GM23248 (cell line): ENCODE data around the gene TPD52L2. TPM values are rescaled to one million over a fixed set of nuclear protein-coding genes. Genes with fewer than 3 reads are reported as not detected.

Experiments
- DNase-seq: peaks from one replicate; pipeline ENCODE4 v3.0.0-alpha.2; 2015
- H2AFZ ChIP-seq: fragments of 200-600 bp; sonication (generic); 2 replicates; pipeline ENCODE4 v1.6.1; 2016; ENCODE audit warnings: antibody characterized with exemption
- H3F3A ChIP-seq: fragments of 200-600 bp; sonication (generic); 2 replicates; pipeline ENCODE4 v1.6.1; 2016; ENCODE audit warnings: mild to moderate bottlenecking, antibody characterized with exemption, mixed run types; ENCODE audit not compliant: insufficient read depth
- H3K27ac ChIP-seq: fragments of 200-600 bp; sonication (generic); 2 replicates; pipeline ENCODE4 v1.5.1; 2016; ENCODE audit warnings: mild to moderate bottlenecking
- H3K27me3 ChIP-seq: fragments of 200-600 bp; sonication (generic); replicated peaks from 2 replicates; pipeline ENCODE4 v1.6.1; 2016; ENCODE audit warnings: mild to moderate bottlenecking; ENCODE audit not compliant: insufficient read depth
- H3K36me3 ChIP-seq: fragments of 200-600 bp; sonication (generic); 2 replicates; pipeline ENCODE4 v1.6.1; 2016; ENCODE audit warnings: low read depth, mild to moderate bottlenecking
- H3K4me1 ChIP-seq: fragments of 200-600 bp; sonication (generic); 2 replicates; pipeline ENCODE4 v1.6.1; 2016; ENCODE audit warnings: mild to moderate bottlenecking; ENCODE audit not compliant: insufficient read depth
- H3K4me2 ChIP-seq: fragments of 200-600 bp; sonication (generic); one replicate; pipeline ENCODE4 v1.6.1; 2016; ENCODE audit warnings: mild to moderate bottlenecking; ENCODE audit not compliant: unreplicated experiment
- H3K4me3 ChIP-seq: fragments of 200-600 bp; sonication (generic); 2 replicates; pipeline ENCODE4 v1.5.1; 2016; ENCODE audit warnings: mild to moderate bottlenecking
- H3K79me2 ChIP-seq: fragments of 200-600 bp; sonication (generic); 2 replicates; pipeline ENCODE4 v1.6.1; 2016; ENCODE audit warnings: mild to moderate bottlenecking; ENCODE audit not compliant: insufficient read depth
- H3K9ac ChIP-seq: fragments of 200-600 bp; sonication (generic); 2 replicates; pipeline ENCODE4 v1.6.1; 2016; ENCODE audit warnings: mild to moderate bottlenecking
- H3K9me2 ChIP-seq: fragments of 200-600 bp; sonication (generic); 2 replicates; pipeline ENCODE4 v1.6.1; 2016; ENCODE audit warnings: mixed run types, mild to moderate bottlenecking, moderate library complexity; ENCODE audit not compliant: insufficient read depth
- H3K9me3 ChIP-seq: fragments of 200-600 bp; sonication (generic); one replicate; pipeline ENCODE4 v1.6.1; 2017; ENCODE audit warnings: low read depth
- H4K20me1 ChIP-seq: fragments of 200-600 bp; sonication (generic); 2 replicates; pipeline ENCODE4 v1.6.0; 2016; ENCODE audit not compliant: insufficient read depth
- EZH2 ChIP-seq: fragments of 200-600 bp; sonication (generic); IDR thresholded peaks from 2 replicates; pipeline ENCODE4 v1.6.1; 2018; ENCODE audit warnings: antibody characterized with exemption, mild to moderate bottlenecking; ENCODE audit not compliant: insufficient read depth, poor library complexity, severe bottlenecking
- EZH2phosphoT487 ChIP-seq: fragments of 200-600 bp; sonication (generic); IDR thresholded peaks from 2 replicates; pipeline ENCODE4 v1.6.1; 2018; ENCODE audit warnings: antibody characterized with exemption, moderate library complexity, mild to moderate bottlenecking, low read depth; ENCODE audit not compliant: insufficient read depth
- WGBS, 2 experiments: methylation state at CpG; one replicate each; pipeline ENCODE4 v1.1.6; 2015 to 2017; ENCODE audit warnings: low lambda C conversion rate in 2 of 2, low coverage in 1 of 2; ENCODE audit errors: missing lambda C conversion rate in 2 of 2; 5-methylcytosine and 5-hydroxymethylcytosine counted together
- in situ Hi-C: fragments of 300-500 bp; cut with MboI; formaldehyde crosslinking; loops from 2 replicates; pipeline ENCODE4 v1.15.0; 2020
- polyA plus RNA-seq: library from polyadenylated mRNA; unstranded; fragments of >200 nt; fragmentation: Nextera tagmentation; extraction: Ambion mirVana; gene quantifications from 2 replicates; pipeline ENCODE4 v1.2.1, GENCODE V29; 2016
- total RNA-seq: library from RNA; depleted of rRNA; stranded (reverse); fragments of >200 nt; shearing (Covaris generic); gene quantifications from 2 replicates; pipeline ENCODE4 v1.2.3, GENCODE V29; 2014

Gene TPD52L2
- total and polyA plus RNA-seq, 2 experiments from 2014 or later, result 214 to 220 TPM

DNA sequence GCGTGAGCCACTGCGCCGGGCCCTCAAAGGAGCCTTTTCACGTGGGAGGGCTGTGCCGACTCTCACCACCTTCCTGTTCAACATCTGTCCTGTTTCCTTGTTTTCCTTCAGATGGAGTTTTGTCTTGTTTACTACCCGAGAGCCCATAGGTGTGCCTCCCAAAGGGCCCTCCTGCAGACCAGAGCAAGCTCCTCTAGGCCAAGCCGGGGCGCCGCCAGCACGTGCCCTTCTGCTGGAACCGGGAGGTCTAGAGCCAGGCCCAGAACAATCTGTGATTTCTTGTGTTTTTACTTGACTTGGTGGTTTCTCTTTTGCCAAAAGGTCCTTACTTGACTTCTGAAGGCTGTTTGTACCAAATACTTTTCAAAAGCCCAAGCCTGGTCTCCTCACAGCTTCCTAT, 21.9 kb downstream of the TPD52L2 start:
- peaks cover 24% of the 10 kb centered on the region for H3K36me3 ChIP-seq
- no peak overlapping the region for H3K4me3 ChIP-seq
- no peaks in the 10 kb centered on the region for H3K9me3 ChIP-seq
- DNase-seq, result no peak
- no peaks in the 10 kb centered on the region for H4K20me1 ChIP-seq
- no peak overlapping the region for H3K4me2 ChIP-seq
- in situ Hi-C loops, result no loop called here
- H3K27me3 ChIP-seq, result no peaks in the 10 kb centered on the region
- no peak overlapping the region for H3K27ac ChIP-seq
- H3K9me2 ChIP-seq, result no peaks in the 10 kb centered on the region
- peaks cover 85% of the 10 kb centered on the region for H3K79me2 ChIP-seq
- H3K9ac ChIP-seq, result no peak overlapping the region
- H3F3A ChIP-seq, result peaks cover 29% of the 10 kb centered on the region
- 92 to 93% methylated on average over 11 of the region's 11 CpGs for WGBS, 2 experiments
- no peak for TF ChIP-seq EZH2phosphoT487
- TF ChIP-seq EZH2, result no peak
- peaks cover 7% of the 10 kb centered on the region; the same call in 1 of the 2 replicates for H3K4me1 ChIP-seq
- H2AFZ ChIP-seq, result no peak overlapping the region

DNA sequence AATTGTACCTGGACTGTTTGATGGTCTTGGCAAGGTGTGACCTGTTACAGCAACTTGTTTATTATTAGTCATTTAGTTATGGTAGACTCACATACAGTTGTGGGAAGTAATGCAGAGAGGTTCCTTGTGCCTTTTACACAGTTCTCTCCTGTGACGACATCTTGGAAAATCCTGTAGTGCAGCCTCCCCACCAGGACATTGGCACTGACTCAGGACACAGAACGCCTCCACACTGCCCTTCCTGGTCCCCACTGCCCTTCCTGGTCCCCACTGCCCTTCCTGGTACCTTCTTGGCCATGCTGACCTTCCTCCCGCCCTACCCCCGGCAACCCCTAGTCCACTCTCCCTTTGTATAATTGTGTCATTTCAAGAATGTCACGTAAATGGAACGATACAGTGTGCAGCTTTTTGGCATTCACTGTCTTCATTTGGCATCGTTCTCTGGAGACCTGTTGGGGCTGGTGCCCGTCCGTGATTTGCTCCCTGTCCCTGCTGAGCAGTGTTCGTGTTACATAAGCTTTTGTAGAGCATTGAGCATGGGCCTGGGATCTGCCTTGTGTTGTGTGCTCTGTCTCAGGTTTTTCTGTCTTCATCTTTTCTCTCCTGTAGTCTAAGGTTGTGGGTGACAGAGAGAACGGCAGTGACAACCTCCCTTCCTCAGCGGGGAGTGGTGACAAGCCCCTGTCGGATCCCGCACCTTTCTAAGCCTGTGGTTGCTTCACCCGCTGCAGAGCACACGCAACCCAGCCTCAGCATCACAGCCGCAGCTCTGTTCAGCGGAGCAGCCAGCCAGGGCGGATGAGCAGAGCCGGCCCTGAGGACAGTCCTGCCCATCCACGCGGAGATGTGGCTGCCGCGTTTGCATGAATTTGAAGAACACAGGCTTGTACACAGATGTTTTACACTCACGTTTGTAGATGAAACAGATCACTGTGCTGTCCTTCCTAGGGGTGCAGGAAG, 24.5 kb downstream of the TPD52L2 start:
- H3F3A ChIP-seq, result peaks cover 51% of the 10 kb centered on the region
- peaks cover 7% of the 10 kb centered on the region; the same call in 1 of the 2 replicates for H3K4me1 ChIP-seq
- in situ Hi-C loops, result no loop called here
- no peak for TF ChIP-seq EZH2phosphoT487
- TF ChIP-seq EZH2, result no peak
- no peak overlapping the region for H3K4me2 ChIP-seq
- no peaks in the 10 kb centered on the region for H4K20me1 ChIP-seq
- no peak overlapping the region for H3K27ac ChIP-seq
- peaks cover 24% of the 10 kb centered on the region for H3K36me3 ChIP-seq
- no peaks in the 10 kb centered on the region for H3K9me2 ChIP-seq
- no peaks in the 10 kb centered on the region for H3K9me3 ChIP-seq
- H3K4me3 ChIP-seq, result no peak overlapping the region
- H3K9ac ChIP-seq, result no peak overlapping the region
- H2AFZ ChIP-seq, result no peak overlapping the region
- WGBS, 2 experiments, result 82 to 85% methylated on average over 25 of the region's 25 CpGs
- no peaks in the 10 kb centered on the region for H3K27me3 ChIP-seq
- H3K79me2 ChIP-seq, result peaks cover 60% of the 10 kb centered on the region
- DNase-seq, result peak; percentile 24

DNA sequence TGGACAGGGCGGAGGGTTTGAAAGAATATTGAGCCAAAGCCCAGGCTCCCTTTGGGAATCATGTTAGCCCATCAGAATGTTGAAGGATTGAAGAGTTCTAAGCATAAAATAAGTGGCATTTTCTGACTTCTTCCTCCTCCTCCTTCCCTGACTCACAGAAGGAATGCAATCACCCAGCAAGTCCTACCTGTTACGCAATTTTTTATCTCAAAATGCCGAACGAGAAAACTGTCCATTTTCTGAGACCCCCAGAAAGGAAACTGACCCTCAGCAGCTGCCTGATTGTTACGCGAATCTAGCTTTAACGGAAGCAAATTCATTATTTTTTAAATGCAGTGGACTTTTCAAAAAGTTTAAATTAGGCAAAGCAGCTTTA, 25.1 kb downstream of the TPD52L2 start:
- Histone ChIP-seq H3K4me3 (no peak overlapping the region), H3K36me3 (peaks cover 24% of the 10 kb centered on the region)
- peak; percentile 34 for DNase-seq

DNA sequence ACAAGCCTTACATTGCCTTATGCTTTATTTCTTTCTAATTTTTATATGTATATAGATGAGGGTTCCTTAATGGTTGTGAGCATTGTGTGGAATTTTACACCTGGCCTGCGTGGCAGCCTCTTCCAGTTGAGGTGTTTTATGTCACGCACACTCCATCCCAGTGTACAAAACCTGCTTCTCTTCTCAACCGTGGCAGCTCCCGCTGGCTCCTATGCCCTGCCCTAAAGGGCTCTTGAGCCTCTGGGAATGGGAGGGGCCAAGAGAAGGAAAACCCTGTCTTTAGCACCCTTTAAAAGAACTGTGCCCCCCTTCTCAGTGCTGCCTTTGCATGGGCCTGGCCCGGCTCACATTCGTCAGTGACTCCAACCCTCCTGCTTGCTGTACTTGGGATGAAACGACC, 25.5 kb downstream of the TPD52L2 start:
- H3K9me2 ChIP-seq, result no peaks in the 10 kb centered on the region
- no peaks in the 10 kb centered on the region for H4K20me1 ChIP-seq
- no peaks in the 10 kb centered on the region for H3K9me3 ChIP-seq
- H3K79me2 ChIP-seq, result peaks cover 51% of the 10 kb centered on the region
- H3K4me2 ChIP-seq, result no peak overlapping the region
- no peak for DNase-seq
- TF ChIP-seq EZH2phosphoT487 (no peak), EZH2 (no peak)
- H3K4me3 ChIP-seq, result no peak overlapping the region
- no peaks in the 10 kb centered on the region for H3K27me3 ChIP-seq
- 87 to 88% methylated on average over 7 of the region's 7 CpGs for WGBS, 2 experiments
- peaks cover 53% of the 10 kb centered on the region for H3F3A ChIP-seq
- no peak overlapping the region for H3K9ac ChIP-seq
- no peak overlapping the region for H3K27ac ChIP-seq
- peaks cover 7% of the 10 kb centered on the region; the same call in 1 of the 2 replicates for H3K4me1 ChIP-seq
- no peak overlapping the region for H2AFZ ChIP-seq
- in situ Hi-C loops, result no loop called here
- peaks cover 24% of the 10 kb centered on the region for H3K36me3 ChIP-seq

More for the DNA sequence above, 25.1 kb downstream of the TPD52L2 start:
- no peaks in the 10 kb centered on the region for H3K9me2 ChIP-seq
- H3K4me2 ChIP-seq, result no peak overlapping the region
- no peak overlapping the region for H2AFZ ChIP-seq
- H3K27me3 ChIP-seq, result no peaks in the 10 kb centered on the region
- H3K79me2 ChIP-seq, result peaks cover 53% of the 10 kb centered on the region
- no peaks in the 10 kb centered on the region for H4K20me1 ChIP-seq
- WGBS, 2 experiments, result 85% methylated on average over 7 of the region's 7 CpGs
- H3F3A ChIP-seq, result peaks cover 51% of the 10 kb centered on the region
- in situ Hi-C loops, result no loop called here
- TF ChIP-seq EZH2 (no peak), EZH2phosphoT487 (no peak)
- no peaks in the 10 kb centered on the region for H3K9me3 ChIP-seq
- H3K4me1 ChIP-seq, result peaks cover 7% of the 10 kb centered on the region; the same call in 1 of the 2 replicates
- H3K27ac ChIP-seq, result no peak overlapping the region
- H3K9ac ChIP-seq, result no peak overlapping the region
